IMR-90 (cell line): ENCODE measurements around the gene TIRAP.

Source experiments
- BHLHE40 ChIP-seq: fragments of 150-350 bp; IDR thresholded peaks from 2 replicates; pipeline ENCODE4 v1.6.1; 2016; ENCODE audit warnings: mild to moderate bottlenecking, low read depth, low read length
- CTCF ChIP-seq: conservative IDR thresholded peaks from 2 replicates; pipeline ENCODE4 v1.5.1; 2012; ENCODE audit warnings: mild to moderate bottlenecking, low read depth, low read length, improper control_type of control experiment

GRCh38 chr11:126317756-126318573 lies 35.1 kb downstream of the TIRAP start:
- TF ChIP-seq CTCF = no peak
- TF ChIP-seq BHLHE40 = no peak
